IPS-11a (cell line): Measurements from ENCODE around the gene MOG.
A peak's percentile ranks its signal among the peaks of the same experiment; 100 is the strongest.

ENCODE experiments used
- H3K4me3 ChIP-seq: one replicate; pipeline ENCODE4 v1.5.1; 2013; ENCODE audit warnings: low read depth, low read length, control low read depth

The MOG gene

DNA sequence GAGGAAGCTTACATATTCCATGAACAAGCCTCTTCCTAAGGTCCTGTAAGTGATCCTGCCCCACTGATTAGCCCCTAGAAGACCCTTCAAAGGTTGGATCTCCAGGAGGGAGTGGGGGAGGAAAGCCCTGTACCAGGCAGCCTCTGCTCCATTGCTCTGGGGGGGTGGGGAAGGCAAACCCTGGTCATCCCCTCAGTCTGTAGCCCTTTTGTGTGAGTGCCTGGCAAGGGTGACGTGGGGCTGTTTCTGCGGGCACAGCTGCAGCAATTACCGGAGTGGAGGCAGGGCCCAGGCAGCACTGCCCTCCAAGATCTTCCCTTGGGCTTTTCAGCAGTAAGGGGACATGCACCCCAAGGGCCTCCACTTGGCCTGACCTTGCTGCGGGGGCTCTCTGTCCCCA is at the start of gene MOG:
TSS of gene MOG (plus strand) at position 295 of the 400 bp plus-strand sequence. CDS start 118 bp downstream, outside the sequence.
- H3K4me3 ChIP-seq = no peak within 1 kb of the TSS

- H3K4me3 ChIP-seq = no peak overlapping the region
Measured at GRCh38 chr6:29608131-29608530, 48.8 kb upstream of the MOG start.

- H3K4me3 ChIP-seq = no peak overlapping the region
Measured at GRCh38 chr6:29610540-29610939, 46.4 kb upstream of the MOG start.

GRCh38 chr6:29611426-29611825 is 45.5 kb upstream of the MOG start:
- no peak overlapping the region for H3K4me3 ChIP-seq

DNA sequence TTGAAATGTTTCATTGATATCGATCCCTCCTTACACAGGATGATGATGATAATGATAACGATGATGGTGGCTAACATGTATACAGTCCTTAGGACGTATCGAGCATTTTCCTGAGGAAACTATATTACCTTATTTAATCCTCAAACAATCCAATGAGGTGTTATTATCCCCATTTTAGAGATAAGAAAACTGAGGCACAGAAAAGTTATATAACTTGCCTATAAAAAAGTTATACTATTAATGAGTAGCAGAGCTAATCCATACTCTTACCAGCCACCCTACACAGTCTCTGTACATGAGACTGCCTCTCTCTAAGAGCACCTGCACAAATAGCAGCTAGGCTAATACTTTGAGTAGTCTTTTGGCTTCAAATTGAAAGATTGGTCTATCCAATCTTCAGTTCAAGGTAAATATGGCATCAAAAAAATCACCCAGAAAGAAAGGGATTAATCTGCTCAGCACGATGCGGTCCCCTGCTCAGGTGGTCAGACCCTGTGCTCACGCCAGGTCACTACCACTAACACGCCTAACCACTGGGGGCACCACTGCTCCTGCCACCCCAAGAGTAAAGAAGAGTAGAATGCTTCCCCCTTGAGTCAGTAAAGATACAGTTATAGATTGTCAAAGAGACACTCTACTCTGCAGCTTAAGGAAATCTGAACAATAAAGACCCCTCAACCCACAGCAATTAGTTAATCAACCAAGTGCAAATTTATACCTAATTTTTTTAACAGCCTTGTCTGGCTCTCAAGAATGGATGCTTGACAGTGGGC is 38.9 kb upstream of the MOG start:
- no peak overlapping the region for H3K4me3 ChIP-seq

GRCh38 chr6:29619578-29620160 is 37.2 kb upstream of the MOG start:
- H3K4me3 ChIP-seq = no peak overlapping the region

DNA sequence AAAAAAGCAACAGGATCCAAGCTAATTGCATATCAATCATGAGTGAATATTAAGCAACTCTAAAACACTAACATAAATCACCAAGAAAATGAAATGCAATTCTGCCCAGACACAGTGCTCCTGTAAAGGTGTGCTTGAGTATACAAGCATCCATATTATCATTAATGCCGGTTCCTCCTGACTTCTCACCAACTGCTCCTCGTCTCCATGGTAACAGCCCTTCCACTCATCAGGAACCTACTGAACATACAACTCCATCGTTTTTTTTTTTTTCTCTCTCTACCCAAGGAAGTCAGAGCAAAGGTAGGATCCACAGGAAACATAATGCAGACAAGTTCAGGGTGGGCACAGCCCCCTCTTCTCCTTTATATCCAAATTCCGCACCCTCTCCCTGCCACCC is 36.3 kb upstream of the MOG start:
- H3K4me3 ChIP-seq = no peak overlapping the region

DNA sequence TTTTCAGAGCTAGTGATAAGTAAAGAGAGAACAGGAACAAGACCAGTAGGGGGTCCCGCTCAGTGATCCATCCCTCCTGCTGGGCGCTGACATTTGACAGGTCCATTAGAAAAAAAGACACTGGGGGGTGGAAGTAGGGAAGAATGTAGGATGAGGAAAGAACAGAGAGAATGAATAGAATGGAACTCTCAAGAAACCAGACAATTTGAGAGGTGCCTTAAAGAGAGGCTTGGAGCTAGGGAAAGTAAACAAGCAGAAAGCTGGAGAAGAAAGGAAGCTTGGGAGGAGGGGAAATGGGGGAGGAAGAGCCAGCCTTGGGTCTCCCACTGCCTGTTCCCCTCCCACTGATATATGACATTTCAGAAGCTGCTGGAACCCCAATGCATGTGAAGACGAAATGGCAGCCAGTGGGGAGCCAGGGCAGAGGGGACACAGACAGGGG is 32.4 kb upstream of the MOG start:
- H3K4me3 ChIP-seq = no peak overlapping the region

GRCh38 chr6:29625337-29625930 is 31.5 kb upstream of the MOG start:
- H3K4me3 ChIP-seq = peak overlapping the region; percentile 75

DNA sequence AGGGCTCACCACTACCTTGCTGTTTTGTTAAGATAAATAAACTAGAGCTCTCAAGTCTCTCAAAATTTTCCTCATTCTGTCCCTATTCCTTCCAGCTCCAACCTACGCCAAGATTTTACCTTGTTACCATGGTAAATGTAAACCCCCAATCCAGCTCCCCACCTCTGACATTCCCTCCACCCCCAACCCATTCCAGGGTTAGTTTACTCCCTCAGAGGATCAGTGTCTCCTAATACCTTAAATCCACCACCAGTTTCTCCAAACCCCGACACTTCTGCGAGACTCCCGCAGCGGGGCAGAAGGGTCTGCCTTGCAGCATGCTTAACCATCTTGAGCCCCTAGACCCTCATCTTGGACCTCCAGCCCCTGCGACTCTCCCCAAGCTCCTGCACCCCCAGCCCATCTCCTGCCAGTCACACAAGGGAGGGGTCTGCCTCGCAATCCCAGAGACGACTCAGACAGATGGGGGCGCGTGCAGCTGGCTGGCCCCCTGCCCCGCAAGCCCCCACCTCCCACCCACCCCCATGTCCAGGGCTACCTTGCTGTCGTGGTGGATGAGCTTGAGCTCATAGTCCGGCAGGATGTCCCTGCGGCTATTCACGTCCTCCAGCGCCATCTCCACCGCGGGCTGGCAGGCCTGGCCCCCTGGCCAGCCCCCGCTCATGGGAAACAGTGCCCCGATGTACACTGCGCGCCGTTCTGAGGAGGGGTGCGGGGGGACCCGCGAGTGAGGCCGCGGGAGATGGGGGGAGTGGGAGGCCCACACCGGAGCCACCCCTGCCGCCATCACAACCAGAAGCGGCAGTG is 29.7 kb upstream of the MOG start:
- H3K4me3 ChIP-seq = peak overlapping the region; percentile 75

DNA sequence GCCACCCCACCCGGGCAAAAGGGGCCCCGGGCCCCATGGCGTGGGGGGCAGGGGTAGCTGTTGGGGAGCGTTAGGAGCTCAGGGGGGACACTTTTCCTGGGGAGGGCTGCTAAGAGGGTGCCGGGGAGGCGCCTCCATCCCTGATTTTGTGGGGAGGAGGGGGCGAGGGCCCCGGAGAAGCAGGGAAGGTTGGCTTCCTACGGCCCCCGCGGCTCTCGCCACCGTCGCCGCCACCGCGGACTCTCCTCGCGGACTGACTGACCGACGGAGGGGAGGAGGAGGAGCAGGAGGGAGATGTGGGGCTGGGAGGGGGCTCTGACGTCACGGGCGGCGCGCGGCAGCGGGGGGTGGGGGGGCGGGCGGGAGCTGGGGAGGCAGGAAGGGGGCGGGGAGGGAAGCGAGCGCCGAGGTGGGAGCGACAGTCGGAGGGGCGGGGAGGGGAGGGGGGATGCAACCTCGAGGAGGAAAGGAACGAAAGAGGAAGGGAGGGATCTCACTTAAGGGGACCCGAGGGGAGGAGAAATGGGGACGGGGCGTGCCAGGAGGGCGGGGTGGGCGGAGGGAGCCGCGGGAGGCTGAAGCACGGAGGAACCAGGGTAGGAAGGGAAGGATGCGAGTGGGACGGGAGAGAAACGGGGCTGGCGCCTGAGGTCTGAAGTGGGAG is 29.0 kb upstream of the MOG start:
- H3K4me3 ChIP-seq = peak overlapping the region; percentile 75

GRCh38 chr6:29628419-29629281 is 28.2 kb upstream of the MOG start:
- peak overlapping the region; percentile 68 for H3K4me3 ChIP-seq

- peak overlapping the region; percentile 68 for H3K4me3 ChIP-seq
Measured at GRCh38 chr6:29629571-29629970, 27.3 kb upstream of the MOG start.

GRCh38 chr6:29630315-29630714 is 26.6 kb upstream of the MOG start:
- H3K4me3 ChIP-seq = peak overlapping the region; percentile 71

DNA sequence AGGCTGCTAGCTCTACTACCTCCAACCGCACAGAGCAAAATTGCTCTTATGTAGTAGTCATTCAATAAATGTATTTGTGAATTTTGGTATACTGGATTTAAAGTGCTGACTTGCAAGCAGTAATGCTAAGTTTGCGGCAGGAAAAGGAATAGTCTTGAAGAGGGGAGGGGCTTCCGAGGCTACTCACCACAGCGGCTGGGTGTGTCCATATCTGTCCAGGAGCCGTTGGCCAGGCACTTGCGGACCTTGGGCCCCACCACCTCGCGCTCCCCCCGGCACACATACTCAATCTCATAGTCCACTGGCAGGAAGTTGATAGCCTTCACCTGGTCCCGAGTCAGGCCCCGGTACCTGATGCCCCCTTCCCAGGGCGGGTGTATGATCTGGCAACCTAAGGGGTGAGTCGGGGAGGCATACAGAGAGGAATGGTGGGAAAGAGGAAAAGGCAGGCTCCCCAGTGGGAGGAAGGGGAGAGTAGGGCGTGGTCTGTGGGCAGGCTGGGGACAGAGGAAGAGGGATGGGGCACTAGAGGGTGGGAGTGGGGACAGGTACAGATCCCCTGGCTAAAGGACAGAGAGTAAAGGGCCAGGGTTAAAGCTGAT is 25.6 kb upstream of the MOG start:
- H3K4me3 ChIP-seq = peak overlapping the region; percentile 71

- peak overlapping the region; percentile 71 for H3K4me3 ChIP-seq
Measured at GRCh38 chr6:29631860-29632731, 24.8 kb upstream of the MOG start.

DNA sequence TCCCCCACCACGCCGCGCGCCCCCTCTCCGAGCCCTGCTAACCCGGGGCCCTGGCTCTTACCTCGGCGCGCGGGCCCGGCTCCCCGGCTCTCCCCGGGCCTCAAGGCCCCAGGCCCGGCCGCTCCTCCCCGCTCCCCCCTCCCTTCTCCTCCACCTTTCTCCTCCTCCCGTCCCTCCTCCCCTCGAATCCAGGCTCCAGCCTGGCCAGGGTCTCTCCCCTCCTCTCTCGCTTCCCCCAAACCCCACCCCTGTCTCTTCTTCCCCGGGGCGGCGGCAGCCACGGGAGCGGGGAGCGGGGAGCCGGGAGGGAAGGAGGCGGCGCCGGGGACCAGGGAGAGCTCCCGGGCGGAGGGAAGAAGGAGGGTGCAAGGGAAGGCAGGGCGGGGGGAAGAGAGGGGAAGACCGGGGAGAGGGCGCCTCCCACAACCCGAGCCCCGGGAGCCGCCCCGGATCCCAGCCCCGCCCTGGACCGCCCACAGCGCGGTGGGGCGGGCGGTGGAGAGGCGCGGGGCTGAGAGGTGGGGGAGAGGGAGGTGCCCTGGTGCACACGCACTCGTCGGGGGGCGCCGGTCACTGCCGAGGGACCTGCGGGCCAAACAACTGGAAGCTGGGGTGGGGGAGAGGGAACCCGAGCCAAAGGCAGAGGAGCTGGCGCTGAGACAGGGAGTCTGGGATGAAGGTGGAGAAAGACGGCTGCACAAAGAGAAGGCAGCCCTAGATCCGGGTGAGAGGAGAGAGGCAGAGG is 23.9 kb upstream of the MOG start, which contains the start of gene GABBR1:
TSS of gene GABBR1 (minus strand) at position 395 of the 745 bp plus-strand sequence. CDS start 798 bp downstream, outside the sequence.
- peak within 1 kb of the TSS; percentile 71 for H3K4me3 ChIP-seq

DNA sequence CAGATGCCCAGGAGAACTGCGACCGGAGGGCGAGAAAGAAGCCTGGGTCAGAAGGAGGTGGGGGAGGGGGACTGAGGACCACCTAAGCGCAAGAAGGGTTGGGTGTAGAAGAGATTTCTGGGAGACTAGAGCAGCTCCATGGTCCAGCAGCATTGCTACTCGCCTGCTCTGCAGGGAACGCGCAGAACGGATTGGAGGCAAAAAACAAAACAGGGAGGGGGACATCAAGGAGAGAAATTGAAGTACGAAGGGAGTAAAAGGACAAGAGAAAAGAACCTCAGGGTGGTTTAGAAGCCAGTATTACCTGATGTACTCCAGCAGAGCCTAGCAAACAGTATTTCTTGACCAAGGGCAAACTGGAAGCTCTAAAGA is 23.4 kb upstream of the MOG start:
- peak overlapping the region; percentile 71 for H3K4me3 ChIP-seq
